GM04503 (cell line): ENCODE results near the gene RIN3.
A peak's percentile ranks its signal among the peaks of the same experiment; 100 is the strongest.

Experiments
- DNase-seq: peaks from one replicate; pipeline ENCODE4 v3.0.0-alpha.2; 2012; ENCODE audit warnings: low read depth

Gene RIN3

GRCh38 chr14:92507174-92507768, 6.3 kb upstream of the RIN3 start:
- no peak for DNase-seq

GRCh38 chr14:92510972-92511371, 2.6 kb upstream of the RIN3 start:
- no peak for DNase-seq

- peak; percentile 99 for DNase-seq
These were observed 1.9 kb upstream of the RIN3 start for GRCh38 chr14:92511453-92512238.

- DNase-seq = no peak
These were observed 776 bp upstream of the RIN3 start for GRCh38 chr14:92512807-92513203.

GRCh38 chr14:92513966-92514843, 624 bp downstream of the RIN3 start:
- no peak for DNase-seq

- no peak for DNase-seq
These were observed 1.4 kb downstream of the RIN3 start for GRCh38 chr14:92514844-92515514.

GRCh38 chr14:92515546-92516343, 2.2 kb downstream of the RIN3 start:
- no peak for DNase-seq

- no peak for DNase-seq
These were observed 2.9 kb downstream of the RIN3 start for GRCh38 chr14:92516344-92516965.

- DNase-seq = no peak
These were observed 3.5 kb downstream of the RIN3 start for GRCh38 chr14:92516966-92517506.

- DNase-seq = no peak
These were observed 4.2 kb downstream of the RIN3 start for GRCh38 chr14:92517761-92518160.

GRCh38 chr14:92519246-92520101, 5.9 kb downstream of the RIN3 start:
- DNase-seq = no peak

GRCh38 chr14:92520102-92521057, 6.8 kb downstream of the RIN3 start:
- DNase-seq = no peak

- no peak for DNase-seq
These were observed 7.5 kb downstream of the RIN3 start for GRCh38 chr14:92521058-92521415.

GRCh38 chr14:92523752-92524151, 10.2 kb downstream of the RIN3 start:
- DNase-seq = no peak

- DNase-seq = no peak
These were observed 11.1 kb downstream of the RIN3 start for GRCh38 chr14:92524602-92525185.

GRCh38 chr14:92525322-92526095, 11.9 kb downstream of the RIN3 start:
- no peak for DNase-seq

GRCh38 chr14:92527721-92528120, 14.1 kb downstream of the RIN3 start:
- no peak for DNase-seq
